PFSK-1 (cell line): ENCODE results near the gene SDC4.

Experiments
- FOXP2 ChIP-seq: optimal IDR thresholded peaks from 2 replicates; pipeline ENCODE3; 2011; ENCODE audit warnings: borderline replicate concordance, control low read depth, inconsistent platforms; ENCODE audit not compliant: insufficient read depth; ENCODE audit errors: extremely low read length, extremely low read depth
- POLR2AphosphoS5 ChIP-seq: IDR thresholded peaks from 2 replicates; pipeline ENCODE4 v1.6.1; 2012; ENCODE audit warnings: low read depth, mild to moderate bottlenecking, control low read depth, low read length, moderate library complexity
- SIN3A ChIP-seq: IDR thresholded peaks from 2 replicates; pipeline ENCODE4 v1.6.1; 2012; ENCODE audit warnings: mild to moderate bottlenecking, low read length, moderate library complexity, borderline replicate concordance; ENCODE audit not compliant: insufficient read depth
- TAF1 ChIP-seq: IDR thresholded peaks from 2 replicates; pipeline ENCODE4 v1.6.1; 2012; ENCODE audit warnings: low read length, control low read depth, borderline replicate concordance; ENCODE audit not compliant: insufficient read depth
- TF ChIP-seq, protein P1 (sequence below), 2 experiments: IDR thresholded peaks; 2 replicates each; pipeline versions ENCODE4 v1.6.1 to v1.8.0; 2011 to 2012; ENCODE audit warnings: low read depth in 2 of 2, low read length in 2 of 2, control low read depth in 1 of 2, inconsistent platforms in 1 of 2, mild to moderate bottlenecking in 1 of 2, moderate library complexity in 1 of 2; ENCODE audit not compliant: insufficient read depth in 1 of 2

DNA sequence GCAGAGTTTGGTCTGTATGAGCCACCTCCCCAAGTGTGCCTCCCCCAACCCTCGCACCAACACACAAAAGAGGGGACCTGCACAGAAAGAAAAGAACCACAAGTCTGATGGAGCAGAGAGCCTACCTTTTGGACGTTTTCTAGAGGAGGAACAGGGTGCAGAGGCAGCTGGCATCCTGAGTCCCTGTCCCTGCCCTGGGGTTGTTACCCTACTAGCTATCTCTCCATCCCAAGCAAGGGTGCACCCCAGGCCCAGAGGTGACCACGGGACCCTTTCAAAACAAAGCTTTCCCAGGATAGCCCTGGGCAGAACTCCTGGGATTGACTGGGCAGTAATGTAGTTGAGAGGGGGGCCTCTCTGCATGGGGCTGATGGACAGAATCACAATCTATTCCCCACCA lies 30.4 kb downstream of the SDC4 start:
- TF ChIP-seq POLR2AphosphoS5 (no peak), TAF1 (no peak), FOXP2 (no peak), SIN3A (no peak)
- TF ChIP-seq, protein P1, sequence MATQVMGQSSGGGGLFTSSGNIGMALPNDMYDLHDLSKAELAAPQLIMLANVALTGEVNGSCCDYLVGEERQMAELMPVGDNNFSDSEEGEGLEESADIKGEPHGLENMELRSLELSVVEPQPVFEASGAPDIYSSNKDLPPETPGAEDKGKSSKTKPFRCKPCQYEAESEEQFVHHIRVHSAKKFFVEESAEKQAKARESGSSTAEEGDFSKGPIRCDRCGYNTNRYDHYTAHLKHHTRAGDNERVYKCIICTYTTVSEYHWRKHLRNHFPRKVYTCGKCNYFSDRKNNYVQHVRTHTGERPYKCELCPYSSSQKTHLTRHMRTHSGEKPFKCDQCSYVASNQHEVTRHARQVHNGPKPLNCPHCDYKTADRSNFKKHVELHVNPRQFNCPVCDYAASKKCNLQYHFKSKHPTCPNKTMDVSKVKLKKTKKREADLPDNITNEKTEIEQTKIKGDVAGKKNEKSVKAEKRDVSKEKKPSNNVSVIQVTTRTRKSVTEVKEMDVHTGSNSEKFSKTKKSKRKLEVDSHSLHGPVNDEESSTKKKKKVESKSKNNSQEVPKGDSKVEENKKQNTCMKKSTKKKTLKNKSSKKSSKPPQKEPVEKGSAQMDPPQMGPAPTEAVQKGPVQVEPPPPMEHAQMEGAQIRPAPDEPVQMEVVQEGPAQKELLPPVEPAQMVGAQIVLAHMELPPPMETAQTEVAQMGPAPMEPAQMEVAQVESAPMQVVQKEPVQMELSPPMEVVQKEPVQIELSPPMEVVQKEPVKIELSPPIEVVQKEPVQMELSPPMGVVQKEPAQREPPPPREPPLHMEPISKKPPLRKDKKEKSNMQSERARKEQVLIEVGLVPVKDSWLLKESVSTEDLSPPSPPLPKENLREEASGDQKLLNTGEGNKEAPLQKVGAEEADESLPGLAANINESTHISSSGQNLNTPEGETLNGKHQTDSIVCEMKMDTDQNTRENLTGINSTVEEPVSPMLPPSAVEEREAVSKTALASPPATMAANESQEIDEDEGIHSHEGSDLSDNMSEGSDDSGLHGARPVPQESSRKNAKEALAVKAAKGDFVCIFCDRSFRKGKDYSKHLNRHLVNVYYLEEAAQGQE (IDR thresholded peaks at IDR 0.05; ENCODE audit: insufficient read depth in 1 of 2, low read depth in 2 of 2, low read length in 2 of 2): no peak
